HepG2 (cell line): ENCODE measurements around the gene EOLA2. TPM values are rescaled to one million over a fixed set of nuclear protein-coding genes. Genes with fewer than 3 reads are reported as not detected.

Experiments used
- ATAC-seq: fragments of 200-7000 bp; cut with Tn5 transposase; 3 replicates; pipeline ENCODE4 v1.9.1; 2020; ENCODE audit warnings: mild to moderate bottlenecking, moderate library complexity
- Bru-seq: library from RNA; stranded (reverse); fragments of 400-500 nt; gene quantifications from one replicate; lab custom pipeline; 2021; lab: Mats Ljungman, UMichigan
- BruChase-seq, 2 experiments: library from RNA; stranded (reverse); fragments of 400-500 nt; gene quantifications; one replicate each; lab custom pipeline; 2021; lab: Mats Ljungman, UMichigan
- BruUV-seq: library from RNA; stranded (reverse); fragments of 400-500 nt; replicated peaks from 2 replicates; lab custom pipeline; 2021; lab: Mats Ljungman, UMichigan
- CTCF ChIA-PET: fragments of 300-600 bp; formaldehyde crosslinking; extraction: SDS; loops from one replicate; lab custom pipeline; 2021; ENCODE audit warnings: low total read pairs, inconsistent platforms, low intra/inter-chr PET ratio; lab: Yijun Ruan, JAX
- POLR2A ChIA-PET: fragments of 350-600 bp; sonication (Branson Sonifier 250); formaldehyde crosslinking; loops from one replicate; lab custom pipeline; 2020; ENCODE audit warnings: antibody characterized with exemption, inconsistent platforms; lab: Yijun Ruan, JAX
- DNase-seq: peaks from one replicate; pipeline ENCODE4 v3.0.0-alpha.2; 2015; ENCODE audit warnings: low spot score
- FAIRE-seq: peaks from 3 replicates; lab custom pipeline; 2011; peaks lifted over from hg19 to GRCh38; lab: Jason Lieb, UNC
- H2AFZ ChIP-seq: one replicate; pipeline ENCODE4 v1.6.1; 2011; ENCODE audit warnings: low read length, inconsistent platforms
- H3K27ac ChIP-seq: fragments of 300-600 bp; 3 replicates; pipeline ENCODE4 v1.8.0; 2011; ENCODE audit warnings: mixed run types, mild to moderate bottlenecking, mixed read lengths, low read length, inconsistent platforms; ENCODE audit not compliant: insufficient read depth; ENCODE audit errors: extremely low read length
- H3K27me3 ChIP-seq, 2 experiments: fragments of 200-600 bp in 1 of 2; 2 replicates in 1 of 2; 3 replicates in 1 of 2; pipeline versions ENCODE4 v1.6.0 to v1.8.0; 2011; ENCODE audit warnings: low read length in 2 of 2, mild to moderate bottlenecking in 2 of 2, moderate library complexity in 2 of 2, inconsistent platforms in 1 of 2; ENCODE audit not compliant: insufficient read depth in 2 of 2, control insufficient read depth in 1 of 2
- H3K36me3 ChIP-seq, 2 experiments: fragments of 200-600 bp in 1 of 2; replicated peaks in 1 of 2; 2 replicates in 1 of 2; 3 replicates in 1 of 2; pipeline versions ENCODE4 v1.5.1 to v1.8.0; 2011; ENCODE audit warnings: low read length in 2 of 2, inconsistent platforms in 1 of 2; ENCODE audit not compliant: insufficient read depth in 2 of 2, control insufficient read depth in 1 of 2
- H3K4me1 ChIP-seq: 2 replicates; pipeline ENCODE4 v1.5.1; 2012; ENCODE audit warnings: low read length, inconsistent platforms; ENCODE audit not compliant: insufficient read depth
- H3K4me2 ChIP-seq: 2 replicates; pipeline ENCODE4 v1.6.0; 2011; ENCODE audit warnings: low read depth, low read length, inconsistent platforms
- H3K4me3 ChIP-seq, 3 experiments: fragments of 200-600 bp in 1 of 3; sonication (generic), shearing (Covaris generic) in 1 of 3; replicated peaks in 1 of 3; 2 replicates each; pipeline ENCODE4 v1.5.1; 2011 to 2016; ENCODE audit warnings: low read length in 3 of 3, inconsistent platforms in 2 of 3, low read depth in 2 of 3, mild to moderate bottlenecking in 2 of 3, control low read depth in 1 of 3, mixed read lengths in 1 of 3; ENCODE audit not compliant: insufficient read depth in 1 of 3
- H3K79me2 ChIP-seq: one replicate; pipeline ENCODE4 v1.6.1; 2011; ENCODE audit warnings: low read length, inconsistent platforms; ENCODE audit not compliant: insufficient read depth
- H3K9ac ChIP-seq: 2 replicates; pipeline ENCODE4 v1.6.0; 2011; ENCODE audit warnings: mild to moderate bottlenecking, low read depth, low read length, inconsistent platforms; ENCODE audit not compliant: insufficient read depth
- H3K9me3 ChIP-seq: 2 replicates; pipeline ENCODE4 v1.5.1; 2012; ENCODE audit warnings: mild to moderate bottlenecking, low read length
- H4K20me1 ChIP-seq: 2 replicates; pipeline ENCODE4 v1.6.0; 2011; ENCODE audit warnings: inconsistent platforms, mild to moderate bottlenecking, low read length, moderate library complexity; ENCODE audit not compliant: insufficient read depth
- DR1 ChIP-seq: sonication (generic); formaldehyde crosslinking; IDR thresholded peaks from 2 replicates; pipeline ENCODE4 v1.8.0; 2021; ENCODE audit warnings: mild to moderate bottlenecking, missing genetic modification reagents, inconsistent platforms
- FIP1L1 ChIP-seq: fragments of 200-400 bp; formaldehyde crosslinking; IDR thresholded peaks from 2 replicates; pipeline ENCODE4 v1.6.1; 2018; ENCODE audit warnings: low read depth, mild to moderate bottlenecking, low read length, moderate library complexity, borderline replicate concordance; ENCODE audit not compliant: insufficient read depth
- FOXK2 ChIP-seq: fragments of 450-650 bp; IDR thresholded peaks from 2 replicates; pipeline ENCODE4 v1.6.1; 2016
- GATAD2A ChIP-seq: IDR thresholded peaks from 2 replicates; pipeline ENCODE4 v1.6.1; 2016
- HOXA3 ChIP-seq: sonication (generic); formaldehyde crosslinking; IDR thresholded peaks from 2 replicates; pipeline ENCODE4 v1.5.0; 2020; ENCODE audit warnings: missing genetic modification reagents
- KDM2A ChIP-seq: sonication (generic); formaldehyde crosslinking; IDR thresholded peaks from 2 replicates; pipeline ENCODE4 v1.4.0; 2020; ENCODE audit warnings: low read depth, missing genetic modification reagents, borderline replicate concordance
- KLF6 ChIP-seq: IDR thresholded peaks from 2 replicates; pipeline ENCODE4 v1.8.0; 2016; ENCODE audit warnings: missing biosample characterization, missing genetic modification reagents
- MEIS1 ChIP-seq: sonication (generic); formaldehyde crosslinking; IDR thresholded peaks from 2 replicates; pipeline ENCODE4 v1.9.0; 2021; ENCODE audit warnings: mild to moderate bottlenecking, missing genetic modification reagents, moderate library complexity, borderline replicate concordance
- YEATS2 ChIP-seq: sonication (generic); formaldehyde crosslinking; IDR thresholded peaks from 2 replicates; pipeline ENCODE4 v1.4.0; 2020; ENCODE audit warnings: missing genetic modification reagents, borderline replicate concordance
- YEATS4 ChIP-seq: sonication (generic); formaldehyde crosslinking; IDR thresholded peaks from 2 replicates; pipeline ENCODE4 v1.4.0; 2020; ENCODE audit warnings: missing genetic modification reagents, borderline replicate concordance
- ZGPAT ChIP-seq: IDR thresholded peaks from 2 replicates; pipeline ENCODE4 v1.6.1; 2016; ENCODE audit warnings: mild to moderate bottlenecking
- ZMYM4 ChIP-seq: sonication (generic); formaldehyde crosslinking; IDR thresholded peaks from 2 replicates; pipeline ENCODE4 v1.8.1; 2023; ENCODE audit warnings: mild to moderate bottlenecking, missing genetic modification reagents
- ZNF687 ChIP-seq: sonication (generic); formaldehyde crosslinking; IDR thresholded peaks from 2 replicates; pipeline ENCODE4 v1.5.1; 2020; ENCODE audit warnings: mild to moderate bottlenecking, missing genetic modification reagents, moderate library complexity
- WGBS: methylation state at CpG from one replicate; pipeline ENCODE4 v1.1.6; 2017; ENCODE audit warnings: low lambda C conversion rate; 5-methylcytosine and 5-hydroxymethylcytosine counted together
- in situ Hi-C: cut with HindIII; loops from 2 replicates; pipeline ENCODE4 v1.10.0; 2017; ENCODE audit warnings: low pct_unique_long_range_greater_than_20kb; ENCODE audit not compliant: extremely low pct_ligation_motif_present
- intact Hi-C: fragments of 100-400 bp; cut with micrococcal nuclease; formaldehyde crosslinking; loops from one replicate; pipeline ENCODE4 v1.10.0; 2022; ENCODE audit not compliant: unreplicated experiment
- long read RNA-seq, 2 experiments: library from RNA in 1 of 2; library from polyadenylated mRNA in 1 of 2; stranded (forward) in 1 of 2; unstranded in 1 of 2; transcript quantifications; one replicate each; pipeline ENCODE4 v2.0.0, GENCODE V29; 2019 to 2022
- polyA minus RNA-seq, 3 experiments: library from RNA; depleted of rRNA, polyadenylated mRNA; stranded (reverse); fragments of >200 nt; gene quantifications; 2 replicates each; pipeline ENCODE4 v1.2.3, GENCODE V29; 2011; ENCODE audit warnings: low replicate concordance in 1 of 3
- polyA plus RNA-seq, 8 experiments: library from polyadenylated mRNA; depleted of rRNA in 3 of 8; stranded (reverse) in 7 of 8; unstranded in 1 of 8; fragments of >200 nt; fragmentation: Illumina TruSeq in 4 of 8; extraction: Trizol in 4 of 8; gene quantifications; 2 replicates each; pipeline versions ENCODE4 v1.2.1 to v1.2.3, GENCODE V29; 2011 to 2016; ENCODE audit warnings: low read depth in 4 of 8, missing spikeins in 1 of 8, mixed read lengths in 1 of 8; ENCODE audit not compliant: insufficient read depth in 1 of 8
- total RNA-seq, 5 experiments: library from RNA; depleted of rRNA; stranded (reverse); fragments of >200 nt; fragmentation: Illumina TruSeq; extraction: Trizol; gene quantifications; 2 replicates each; pipeline ENCODE4 v1.2.3, GENCODE V29; 2016; ENCODE audit warnings: low read depth in 1 of 5

The EOLA2 gene
- 22.0 and 29.0 TPM in 2 replicates for total RNA-seq (2016; rRNA removed; fragmentation: Illumina TruSeq; extraction: Trizol)
- 13.4 and 21.7 TPM in 2 replicates for total RNA-seq (2016; cell fraction: cytosol; rRNA removed; fragmentation: Illumina TruSeq; extraction: Trizol; ENCODE audit: low read depth)
- total RNA-seq (2016; cell fraction: insoluble cytoplasmic fraction; rRNA removed; fragmentation: Illumina TruSeq; extraction: Trizol), result 20.4 and 27.4 TPM in 2 replicates
- total RNA-seq (2016; cell fraction: membrane; rRNA removed; fragmentation: Illumina TruSeq; extraction: Trizol), result 28.1 and 36.4 TPM in 2 replicates
- 14.2 and 19.6 TPM in 2 replicates for total RNA-seq (2016; cell fraction: nucleus; rRNA removed; fragmentation: Illumina TruSeq; extraction: Trizol)
- polyA plus RNA-seq (2011; rRNA removed), result 20.4 and 23.8 TPM in 2 replicates
- 20.3 and 22.5 TPM in 2 replicates for polyA plus RNA-seq (2011; cell fraction: cytosol; rRNA removed)
- polyA plus RNA-seq (2011; cell fraction: nucleus; rRNA removed), result 38.1 and 38.2 TPM in 2 replicates
- 16.4 and 17.4 TPM in 2 replicates for polyA plus RNA-seq (2012)
- 20.1 and 29.1 TPM in 2 replicates for polyA plus RNA-seq (2016; cell fraction: cytosol; fragmentation: Illumina TruSeq; extraction: Trizol; ENCODE audit: low read depth)
- 32.3 and 36.8 TPM in 2 replicates for polyA plus RNA-seq (2016; cell fraction: insoluble cytoplasmic fraction; fragmentation: Illumina TruSeq; extraction: Trizol; ENCODE audit: low read depth)
- 23.6 and 37.1 TPM in 2 replicates for polyA plus RNA-seq (2016; cell fraction: membrane; fragmentation: Illumina TruSeq; extraction: Trizol; ENCODE audit: low read depth)
- 30.4 and 33.6 TPM in 2 replicates for polyA plus RNA-seq (2016; cell fraction: nucleus; fragmentation: Illumina TruSeq; extraction: Trizol; ENCODE audit: insufficient read depth, low read depth)
- 18.8 and 29.4 TPM in 2 replicates for polyA minus RNA-seq (2011; rRNA and poly(A)+ RNA removed; ENCODE audit: low replicate concordance)
- polyA minus RNA-seq (2011; cell fraction: cytosol; rRNA and poly(A)+ RNA removed), result 5.5 and 6.6 TPM in 2 replicates
- 18.6 and 19.8 TPM in 2 replicates for polyA minus RNA-seq (2011; cell fraction: nucleus; rRNA and poly(A)+ RNA removed)
- Bru-seq, nascent RNA, result percentile 63 among the genes with signal in this experiment
- percentile 80 among the genes with signal in this experiment for BruChase-seq, experiment 1, labeled RNA remaining after a 6-hour chase
- BruChase-seq, experiment 2, labeled RNA remaining after a 2-hour chase, result percentile 75 among the genes with signal in this experiment
- long read RNA-seq, experiment 1, transcript CXorf40B-205 (6 exons, 1,440 nt), result minor isoform, 6 of 43 reads
- long read RNA-seq, experiment 1, transcript CXorf40B-203 (5 exons, 1,653 nt), result major isoform, 23 of 43 reads
- long read RNA-seq, experiment 1, partial matches to known transcripts, result 7 of 43 reads
- long read RNA-seq, experiment 1, other reads (novel, unspliced or antisense), result 7 of 43 reads
- long read RNA-seq, experiment 2, transcript CXorf40B-203 (5 exons, 1,653 nt), result major isoform, 18 of 45 reads
- long read RNA-seq, experiment 2, transcript CXorf40B-205 (6 exons, 1,440 nt), result minor isoform, 6 of 45 reads
- long read RNA-seq, experiment 2, partial matches to known transcripts, result 8 of 45 reads
- long read RNA-seq, experiment 2, other reads (novel, unspliced or antisense), result 10 of 45 reads

GRCh38 chrX:149938427-149938880 is at the start of gene EOLA2:
Gene EOLA2, minus strand, starts transcription at chrX:149938491. Its CDS starts 4,617 bp downstream, at chrX:149933874.
- POLR2A ChIA-PET, result interaction anchor here (2.3 to 3.4 kb wide), 3 partner anchors 399 to 755 kb away, joined by 9 to 16 read pairs (median 13); partner anchors contain the start of genes EOLA1 and MTMR1
- TF ChIP-seq HOXA3 (CRISPR knock-in tag) (peak; percentile 88), GATAD2A (peak; percentile 38; the same call in 1 of the 2 replicates), FOXK2 (0 out of 2 replicates have a peak, but pooled peaks have one; percentile 27), MEIS1 (CRISPR knock-in tag) (peak; percentile 42; the same call in 1 of the 2 replicates), FIP1L1 (no peak), ZNF687 (CRISPR knock-in tag) (peak; percentile 72), KLF6 (CRISPR knock-in tag) (no peak), DR1 (CRISPR knock-in tag) (peak; percentile 81), ZGPAT (CRISPR knock-in tag) (peak; percentile 50; the same call in 1 of the 2 replicates), ZMYM4 (CRISPR knock-in tag) (peak; percentile 69), YEATS4 (CRISPR knock-in tag) (peak; percentile 58; the same call in 1 of the 2 replicates), YEATS2 (CRISPR knock-in tag) (peak; percentile 98), KDM2A (CRISPR knock-in tag) (peak; percentile 48; the same call in 1 of the 2 replicates)

More at GRCh38 chrX:149938427-149938880, at the start of gene EOLA2:
- Histone ChIP-seq H3K27ac (peak within 1 kb of the TSS; percentile 86), H3K4me3 (peak within 1 kb of the TSS; percentile 69 to 88 (median 82); a peak in 5 of 6 replicates), H3K4me2 (peak within 1 kb of the TSS; percentile 76), H3K9me3 (no peaks in the 10 kb centered on the region), H2AFZ (no peak within 1 kb of the TSS), H3K79me2 (peaks cover 9% of the 10 kb centered on the region), H3K9ac (peak within 1 kb of the TSS; percentile 87), H3K27me3 (no peaks in the 10 kb centered on the region; a peak in 1 of 5 replicates), H3K4me1 (no peaks in the 10 kb centered on the region; the same call in 1 of the 2 replicates), H3K36me3 (no peaks in the 10 kb centered on the region), H4K20me1 (no peaks in the 10 kb centered on the region)
- BruUV-seq, result no TSS peak
- in situ Hi-C loops (no loop called here), intact Hi-C loops (no loop called here)
- DNase-seq (peak; percentile 94), FAIRE-seq (peak; percentile 99), ATAC-seq (peak; percentile 82)
- WGBS, result 1% methylated on average over 12 of the region's 39 CpGs
- CTCF ChIA-PET, result no interaction called here
